ENCODE data around the gene F10.

F10 gene

GRCh38 chr13:113178896-113179167 is 56.2 kb downstream of the F10 start:
- Histone ChIP-seq H3K4me1 (ENCODE audit: control insufficient read depth, insufficient read depth, low read length, unreplicated experiment) (peaks cover 21% of the 10 kb centered on the region), H2AFZ (ENCODE audit: low read length, unreplicated experiment) (no peak overlapping the region), H3K27me3 (ENCODE audit: insufficient read depth, low read length) (no peaks in the 10 kb centered on the region), H3K27ac (ENCODE audit: low read depth, low read length) (peak overlapping the region; percentile 66), H3K4me3 (ENCODE audit: low read depth, low read length) (peak overlapping the region; percentile 27; the same call in 1 of the 2 replicates), H3K36me3 (ENCODE audit: insufficient read depth, low read length) (peaks cover 21% of the 10 kb centered on the region), H3K79me2 (ENCODE audit: control insufficient read depth, insufficient read depth, low read length, unreplicated experiment) (peaks cover 3% of the 10 kb centered on the region)

GRCh38 chr13:113179374-113180230 is 57.0 kb downstream of the F10 start:
- Histone ChIP-seq H3K4me3 (ENCODE audit: low read depth, low read length) (no peak overlapping the region), H3K27ac (ENCODE audit: low read depth, low read length) (peak overlapping the region; percentile 66), H2AFZ (ENCODE audit: low read length, unreplicated experiment) (no peak overlapping the region), H3K27me3 (ENCODE audit: insufficient read depth, low read length) (no peaks in the 10 kb centered on the region), H3K36me3 (ENCODE audit: insufficient read depth, low read length) (peaks cover 21% of the 10 kb centered on the region), H3K4me1 (ENCODE audit: control insufficient read depth, insufficient read depth, low read length, unreplicated experiment) (peaks cover 27% of the 10 kb centered on the region), H3K79me2 (ENCODE audit: control insufficient read depth, insufficient read depth, low read length, unreplicated experiment) (peaks cover 4% of the 10 kb centered on the region)

GRCh38 chr13:113182046-113182445 is 59.4 kb downstream of the F10 start:
- Histone ChIP-seq H2AFZ (ENCODE audit: low read length, unreplicated experiment) (no peak overlapping the region), H3K27me3 (ENCODE audit: insufficient read depth, low read length) (no peaks in the 10 kb centered on the region), H3K36me3 (ENCODE audit: insufficient read depth, low read length) (peaks cover 15% of the 10 kb centered on the region), H3K79me2 (ENCODE audit: control insufficient read depth, insufficient read depth, low read length, unreplicated experiment) (peaks cover 25% of the 10 kb centered on the region), H3K4me3 (ENCODE audit: low read depth, low read length) (no peak overlapping the region), H3K27ac (ENCODE audit: low read depth, low read length) (no peak overlapping the region; the same call in 1 of the 2 replicates), H3K4me1 (ENCODE audit: control insufficient read depth, insufficient read depth, low read length, unreplicated experiment) (peaks cover 42% of the 10 kb centered on the region)

GRCh38 chr13:113183450-113184129 is 61.0 kb downstream of the F10 start:
- H2AFZ ChIP-seq (ENCODE audit: low read length, unreplicated experiment): no peak overlapping the region
- peaks cover 45% of the 10 kb centered on the region for H3K4me1 ChIP-seq (ENCODE audit: control insufficient read depth, insufficient read depth, low read length, unreplicated experiment)
- H3K36me3 ChIP-seq (ENCODE audit: insufficient read depth, low read length): peaks cover 20% of the 10 kb centered on the region
- peaks cover 25% of the 10 kb centered on the region for H3K79me2 ChIP-seq (ENCODE audit: control insufficient read depth, insufficient read depth, low read length, unreplicated experiment)
- no peaks in the 10 kb centered on the region for H3K27me3 ChIP-seq (ENCODE audit: insufficient read depth, low read length)
- H3K4me3 ChIP-seq (ENCODE audit: low read depth, low read length): no peak overlapping the region
- H3K27ac ChIP-seq (ENCODE audit: low read depth, low read length): peak overlapping the region; percentile 17; the same call in 1 of the 2 replicates

GRCh38 chr13:113184568-113185440 is 62.2 kb downstream of the F10 start:
- Histone ChIP-seq H2AFZ (ENCODE audit: low read length, unreplicated experiment) (no peak overlapping the region), H3K36me3 (ENCODE audit: insufficient read depth, low read length) (peaks cover 24% of the 10 kb centered on the region), H3K27ac (ENCODE audit: low read depth, low read length) (no peak overlapping the region), H3K4me1 (ENCODE audit: control insufficient read depth, insufficient read depth, low read length, unreplicated experiment) (peaks cover 40% of the 10 kb centered on the region), H3K4me3 (ENCODE audit: low read depth, low read length) (no peak overlapping the region), H3K27me3 (ENCODE audit: insufficient read depth, low read length) (no peaks in the 10 kb centered on the region), H3K79me2 (ENCODE audit: control insufficient read depth, insufficient read depth, low read length, unreplicated experiment) (peaks cover 25% of the 10 kb centered on the region)

GRCh38 chr13:113186061-113186900 is 63.7 kb downstream of the F10 start:
- Histone ChIP-seq H3K27ac (ENCODE audit: low read depth, low read length) (peak overlapping the region; percentile 93), H3K36me3 (ENCODE audit: insufficient read depth, low read length) (peaks cover 30% of the 10 kb centered on the region), H3K4me3 (ENCODE audit: low read depth, low read length) (peak overlapping the region; percentile 61), H3K4me1 (ENCODE audit: control insufficient read depth, insufficient read depth, low read length, unreplicated experiment) (peaks cover 40% of the 10 kb centered on the region), H3K79me2 (ENCODE audit: control insufficient read depth, insufficient read depth, low read length, unreplicated experiment) (peaks cover 25% of the 10 kb centered on the region), H3K27me3 (ENCODE audit: insufficient read depth, low read length) (no peaks in the 10 kb centered on the region), H2AFZ (ENCODE audit: low read length, unreplicated experiment) (no peak overlapping the region)

- peak overlapping the region; percentile 93 for H3K27ac ChIP-seq (ENCODE audit: low read depth, low read length)
Measured at GRCh38 chr13:113187263-113187669, 64.7 kb downstream of the F10 start.

GRCh38 chr13:113187883-113188665 is 65.5 kb downstream of the F10 start:
- Histone ChIP-seq H3K36me3 (ENCODE audit: insufficient read depth, low read length) (peaks cover 35% of the 10 kb centered on the region), H3K27me3 (ENCODE audit: insufficient read depth, low read length) (no peaks in the 10 kb centered on the region), H3K4me3 (ENCODE audit: low read depth, low read length) (no peak overlapping the region), H3K79me2 (ENCODE audit: control insufficient read depth, insufficient read depth, low read length, unreplicated experiment) (peaks cover 28% of the 10 kb centered on the region), H3K4me1 (ENCODE audit: control insufficient read depth, insufficient read depth, low read length, unreplicated experiment) (peaks cover 48% of the 10 kb centered on the region), H2AFZ (ENCODE audit: low read length, unreplicated experiment) (no peak overlapping the region), H3K27ac (ENCODE audit: low read depth, low read length) (peak overlapping the region; percentile 93)

More at GRCh38 chr13:113187263-113187669, 64.7 kb downstream of the F10 start:
- peaks cover 41% of the 10 kb centered on the region for H3K4me1 ChIP-seq (ENCODE audit: control insufficient read depth, insufficient read depth, low read length, unreplicated experiment)
- peak overlapping the region; percentile 61 for H3K4me3 ChIP-seq (ENCODE audit: low read depth, low read length)
- no peak overlapping the region for H2AFZ ChIP-seq (ENCODE audit: low read length, unreplicated experiment)
- peaks cover 23% of the 10 kb centered on the region for H3K79me2 ChIP-seq (ENCODE audit: control insufficient read depth, insufficient read depth, low read length, unreplicated experiment)
- peaks cover 32% of the 10 kb centered on the region for H3K36me3 ChIP-seq (ENCODE audit: insufficient read depth, low read length)
- no peaks in the 10 kb centered on the region for H3K27me3 ChIP-seq (ENCODE audit: insufficient read depth, low read length)

- Histone ChIP-seq H3K4me3 (ENCODE audit: low read depth, low read length) (no peak overlapping the region), H3K36me3 (ENCODE audit: insufficient read depth, low read length) (peaks cover 37% of the 10 kb centered on the region), H3K79me2 (ENCODE audit: control insufficient read depth, insufficient read depth, low read length, unreplicated experiment) (peaks cover 21% of the 10 kb centered on the region), H3K4me1 (ENCODE audit: control insufficient read depth, insufficient read depth, low read length, unreplicated experiment) (peaks cover 47% of the 10 kb centered on the region), H3K27me3 (ENCODE audit: insufficient read depth, low read length) (no peaks in the 10 kb centered on the region), H3K27ac (ENCODE audit: low read depth, low read length) (no peak overlapping the region), H2AFZ (ENCODE audit: low read length, unreplicated experiment) (no peak overlapping the region)
Measured at GRCh38 chr13:113190181-113190580, 67.6 kb downstream of the F10 start.
